ENCODE data around the gene CPNE8. TPM values are rescaled to one million over a fixed set of nuclear protein-coding genes. Genes with fewer than 3 reads are reported as not detected.

CPNE8 gene
- total RNA-seq, 1 donor: 36.8 TPM

DNA sequence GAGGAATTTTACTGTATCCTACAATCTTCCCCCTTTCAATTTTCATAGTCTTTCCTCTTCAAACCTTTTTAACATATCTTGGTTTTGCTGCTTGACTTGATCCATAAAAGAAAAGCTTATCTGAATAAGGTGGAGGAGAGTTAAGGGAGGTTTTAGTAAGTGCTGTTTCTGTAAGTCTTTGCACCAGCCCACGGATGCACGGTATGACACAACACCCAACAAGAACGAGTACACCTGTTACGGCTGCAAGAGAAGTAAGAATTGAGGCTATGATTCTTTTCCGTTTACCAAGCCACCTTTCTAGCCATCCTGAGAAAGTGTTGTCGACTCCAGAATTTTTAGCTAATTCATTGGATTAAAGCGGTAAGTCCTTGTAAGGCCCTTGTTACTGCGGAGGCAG, 26.1 kb upstream of the CPNE8 start:
- no peak overlapping the region for H3K4me3 ChIP-seq (ENCODE audit: low read depth, low read length)
- no peak for TF ChIP-seq CTCF (IDR thresholded peaks at IDR 0.05; ENCODE audit: insufficient read depth, low read length)
- DNase-seq (ENCODE audit: low read depth): no peak

DNA sequence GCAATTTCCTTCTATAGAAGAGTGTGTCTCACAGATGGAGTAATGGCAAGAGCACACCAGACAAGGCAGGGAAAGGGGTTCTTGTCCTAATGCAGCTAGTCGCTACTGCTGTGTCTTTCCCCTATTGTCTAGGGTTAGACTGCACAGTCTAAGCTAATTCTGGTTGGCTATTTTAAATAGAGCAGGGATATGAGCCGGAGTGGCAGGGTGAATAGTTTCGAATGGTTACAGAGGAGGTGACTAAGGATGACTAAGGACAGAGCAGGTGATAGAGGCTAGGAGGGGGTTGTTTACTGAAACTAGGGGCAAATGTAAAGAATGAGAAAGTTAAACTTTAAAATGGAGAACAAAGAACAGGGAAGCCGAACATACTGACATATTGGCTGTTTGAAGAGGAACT, 25.6 kb upstream of the CPNE8 start:
- no peak for DNase-seq (ENCODE audit: low read depth)
- H3K4me3 ChIP-seq (ENCODE audit: low read depth, low read length): no peak overlapping the region
- TF ChIP-seq CTCF (IDR thresholded peaks at IDR 0.05; ENCODE audit: insufficient read depth, low read length): no peak

GRCh38 chr12:38926501-38926900, 21.1 kb upstream of the CPNE8 start:
- TF ChIP-seq CTCF (IDR thresholded peaks at IDR 0.05; ENCODE audit: insufficient read depth, low read length): no peak
- no peak for DNase-seq (ENCODE audit: low read depth)
- no peak overlapping the region for H3K4me3 ChIP-seq (ENCODE audit: low read depth, low read length)

GRCh38 chr12:38921025-38921677, 15.8 kb upstream of the CPNE8 start:
- peak; percentile 69 for TF ChIP-seq CTCF (IDR thresholded peaks at IDR 0.05; ENCODE audit: insufficient read depth, low read length)
- peak; percentile 80 for DNase-seq (ENCODE audit: low read depth)
- H3K4me3 ChIP-seq (ENCODE audit: low read depth, low read length): no peak overlapping the region

DNA sequence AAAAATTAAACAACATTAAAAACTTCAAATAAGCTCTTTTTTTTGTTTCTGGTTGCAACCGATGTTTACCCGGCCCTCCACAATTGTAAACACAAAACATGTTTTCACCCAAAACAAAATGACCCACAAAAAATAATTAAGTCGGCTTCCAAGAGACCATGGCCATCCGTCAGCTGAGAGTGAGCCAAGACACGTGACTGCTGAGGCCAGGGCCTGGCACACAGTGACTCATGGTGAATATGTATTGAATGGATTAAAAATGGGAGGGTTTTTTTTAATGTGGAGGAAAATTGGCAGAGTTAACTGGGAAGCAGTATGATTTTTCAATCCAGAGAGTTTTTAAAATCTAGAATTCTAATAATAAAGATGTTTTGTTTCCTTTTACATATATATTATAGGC, 13.8 kb upstream of the CPNE8 start:
- TF ChIP-seq CTCF (IDR thresholded peaks at IDR 0.05; ENCODE audit: insufficient read depth, low read length): no peak
- DNase-seq (ENCODE audit: low read depth): peak; percentile 37
- no peak overlapping the region for H3K4me3 ChIP-seq (ENCODE audit: low read depth, low read length)

DNA sequence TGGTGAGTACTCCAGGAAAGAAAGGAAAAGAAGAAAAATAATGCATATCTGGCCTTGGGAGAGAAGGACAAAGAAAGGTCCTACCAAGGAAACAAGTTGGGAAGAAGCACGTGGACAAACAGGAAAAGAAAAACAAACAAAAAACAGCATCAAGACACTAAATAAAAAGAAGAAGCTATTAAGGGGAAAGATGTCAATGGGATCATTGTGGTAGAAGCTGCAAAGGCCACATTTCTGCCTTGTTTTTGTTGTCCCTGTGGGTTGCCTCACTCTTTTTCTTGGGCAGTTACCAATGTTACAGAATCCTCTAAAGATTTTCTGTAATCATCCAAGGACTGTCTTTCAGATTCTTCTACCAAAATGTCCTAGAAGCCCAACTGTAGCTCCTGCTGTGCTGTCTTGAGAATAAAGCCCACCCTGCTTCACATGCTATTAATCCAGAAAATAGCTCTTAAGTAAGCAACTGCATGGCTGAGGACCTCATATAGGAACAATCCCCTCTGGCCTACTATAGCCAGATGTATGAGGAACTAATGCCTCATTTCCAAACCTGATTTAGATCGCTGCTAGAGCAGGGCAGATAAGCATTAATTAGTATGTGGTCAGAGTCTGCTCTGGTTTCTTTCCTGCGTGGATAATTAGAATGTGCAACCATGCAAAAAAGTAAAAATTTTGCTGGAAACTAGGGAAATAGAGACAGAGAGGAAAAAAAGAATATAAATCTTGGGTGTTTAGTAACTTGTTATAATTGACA, 10.2 kb upstream of the CPNE8 start:
- no peak for TF ChIP-seq CTCF (IDR thresholded peaks at IDR 0.05; ENCODE audit: insufficient read depth, low read length)
- no peak for DNase-seq (ENCODE audit: low read depth)
- H3K4me3 ChIP-seq (ENCODE audit: low read depth, low read length): no peak overlapping the region

Measured in fibroblast of the aortic adventitia (primary cell).